GM12878 (cell line): ENCODE measurements around the gene MBNL1. TPM values are rescaled to one million over a fixed set of nuclear protein-coding genes. Genes with fewer than 3 reads are reported as not detected.

ENCODE experiments used
- ATAC-seq: fragments of 200-7000 bp; cut with Tn5 transposase; 3 replicates; pipeline ENCODE4 v1.9.1; 2020; ENCODE audit warnings: mild to moderate bottlenecking, moderate library complexity
- BruUV-seq: library from RNA; stranded (reverse); fragments of 400-500 nt; replicated peaks from 2 replicates; lab custom pipeline; 2021; lab: Mats Ljungman, UMichigan
- CTCF ChIA-PET: fragments of 300-600 bp; sonication (Branson Sonifier 250); formaldehyde crosslinking; extraction: SDS; loops from one replicate; lab custom pipeline; 2021; ENCODE audit warnings: inconsistent platforms; lab: Yijun Ruan, JAX
- POLR2A ChIA-PET: fragments of 350-600 bp; formaldehyde crosslinking; extraction: SDS; loops from one replicate; lab custom pipeline; 2021; ENCODE audit warnings: inconsistent platforms; lab: Charles Lee
- RAD21 ChIA-PET: fragments of 300-600 bp; sonication (Branson Sonifier 250); formaldehyde crosslinking; loops from one replicate; lab custom pipeline; 2023; ENCODE audit warnings: antibody characterized with exemption; ENCODE audit not compliant: unreplicated experiment; lab: Charles Lee
- SMC1A ChIA-PET: fragments of 300-600 bp; sonication (Branson Sonifier 250); formaldehyde crosslinking; loops from one replicate; lab custom pipeline; 2023; ENCODE audit not compliant: unreplicated experiment, uncharacterized antibody; lab: Charles Lee
- DNase-seq: peaks from one replicate; pipeline ENCODE4 v3.0.0-alpha.2; 2011; ENCODE audit warnings: low read depth, low spot score
- FAIRE-seq: peaks from 3 replicates; lab custom pipeline; 2011; peaks lifted over from hg19 to GRCh38; lab: Jason Lieb, UNC
- H2AFZ ChIP-seq: 2 replicates; pipeline ENCODE4 v1.6.0; 2011; ENCODE audit warnings: low read depth, low read length, control low read depth; ENCODE audit not compliant: control insufficient read depth
- H3K27ac ChIP-seq: 2 replicates; pipeline ENCODE4 v1.5.1; 2011; ENCODE audit warnings: control low read depth; ENCODE audit not compliant: control insufficient read depth, insufficient read depth
- H3K27me3 ChIP-seq, 2 experiments: replicated peaks in 1 of 2; 2 replicates each; pipeline versions ENCODE4 v1.6.0 to v1.6.1; 2011; ENCODE audit warnings: low read length in 1 of 2; ENCODE audit not compliant: control insufficient read depth in 2 of 2, insufficient read depth in 2 of 2
- H3K36me3 ChIP-seq, 2 experiments: 2 replicates each; pipeline ENCODE4 v1.5.1; 2011; ENCODE audit warnings: low read length in 1 of 2; ENCODE audit not compliant: control insufficient read depth in 2 of 2, insufficient read depth in 2 of 2
- H3K4me1 ChIP-seq: 2 replicates; pipeline ENCODE4 v1.6.1; 2011; ENCODE audit warnings: mild to moderate bottlenecking, low read length, moderate library complexity, mixed read lengths; ENCODE audit not compliant: control insufficient read depth, insufficient read depth
- H3K4me2 ChIP-seq: 2 replicates; pipeline ENCODE4 v1.6.0; 2011; ENCODE audit warnings: control low read depth; ENCODE audit not compliant: control insufficient read depth, insufficient read depth
- H3K4me3 ChIP-seq: fragments of 200-600 bp; sonication (generic); 2 replicates; pipeline ENCODE4 v1.5.1; 2016
- H3K79me2 ChIP-seq: 2 replicates; pipeline ENCODE4 v1.6.0; 2011; ENCODE audit warnings: low read length; ENCODE audit not compliant: control insufficient read depth, insufficient read depth
- H3K9ac ChIP-seq: 2 replicates; pipeline ENCODE4 v1.8.0; 2011; ENCODE audit warnings: low read length, control low read depth, mixed read lengths; ENCODE audit not compliant: control insufficient read depth, insufficient read depth
- H3K9me3 ChIP-seq: replicated peaks from 3 replicates; pipeline ENCODE4 v1.5.1; 2011; ENCODE audit warnings: mild to moderate bottlenecking, low read length; ENCODE audit not compliant: control insufficient read depth, insufficient read depth
- H4K20me1 ChIP-seq: 2 replicates; pipeline ENCODE4 v1.6.0; 2011; ENCODE audit not compliant: control insufficient read depth, insufficient read depth
- CHD1 ChIP-seq: IDR thresholded peaks from 2 replicates; pipeline ENCODE4 v1.6.1; 2012; ENCODE audit warnings: low read depth, low read length, improper control_type of control experiment
- CREB1 ChIP-seq: IDR thresholded peaks from 2 replicates; pipeline ENCODE4 v1.6.1; 2012; ENCODE audit warnings: low read depth, mild to moderate bottlenecking, inconsistent platforms
- DPF2 ChIP-seq: fragments of 450-650 bp; IDR thresholded peaks from 2 replicates; pipeline ENCODE4 v1.6.1; 2017; ENCODE audit warnings: mild to moderate bottlenecking
- ESRRA ChIP-seq: IDR thresholded peaks from 2 replicates; pipeline ENCODE4 v1.6.1; 2012; ENCODE audit warnings: mild to moderate bottlenecking, low read length, improper control_type of control experiment
- FOXM1 ChIP-seq: IDR thresholded peaks from 2 replicates; pipeline ENCODE4 v1.6.1; 2012; ENCODE audit warnings: low read depth, mild to moderate bottlenecking, inconsistent platforms, low read length, moderate library complexity
- IKZF1 ChIP-seq: fragments of 450-650 bp; conservative IDR thresholded peaks from 2 replicates; pipeline ENCODE4 v1.6.1; 2017; ENCODE audit warnings: antibody characterized with exemption, mild to moderate bottlenecking
- KLF5 ChIP-seq: fragments of 450-650 bp; IDR thresholded peaks from 2 replicates; pipeline ENCODE4 v1.6.1; 2014; ENCODE audit warnings: mild to moderate bottlenecking; ENCODE audit not compliant: partially characterized antibody
- MEF2A ChIP-seq: IDR thresholded peaks from 2 replicates; pipeline ENCODE4 v1.6.1; 2011; ENCODE audit warnings: low read depth, mild to moderate bottlenecking, low read length, moderate library complexity; ENCODE audit not compliant: insufficient read depth
- MTA2 ChIP-seq: fragments of 450-650 bp; IDR thresholded peaks from 2 replicates; pipeline ENCODE4 v1.6.1; 2016; ENCODE audit warnings: low read depth, mild to moderate bottlenecking, moderate library complexity
- NR2C1 ChIP-seq: fragments of 450-650 bp; IDR thresholded peaks from 2 replicates; pipeline ENCODE4 v1.6.1; 2017; ENCODE audit warnings: antibody characterized with exemption, mild to moderate bottlenecking, moderate library complexity
- NR2F1 ChIP-seq: fragments of 450-650 bp; conservative IDR thresholded peaks from 2 replicates; pipeline ENCODE4 v1.6.1; 2017; ENCODE audit warnings: mild to moderate bottlenecking
- in situ Hi-C: fragments of 300-500 bp; cut with MboI; formaldehyde crosslinking; loops from 9 replicates; pipeline ENCODE4 v1.14.3; 2018; ENCODE audit warnings: mixed read lengths
- intact Hi-C: fragments of 100-400 bp; cut with micrococcal nuclease; formaldehyde crosslinking; loops from one replicate; pipeline ENCODE4 v1.14.2; 2022; ENCODE audit not compliant: unreplicated experiment
- polyA plus RNA-seq, 11 experiments: library from polyadenylated mRNA; depleted of rRNA in 4 of 11; unstranded in 6 of 11; stranded (reverse) in 5 of 11; fragments of >200 nt; fragmentation: Nextera tagmentation in 4 of 11; fragmentation: Illumina TruSeq in 1 of 11; extraction: Ambion mirVana in 4 of 11; extraction: Trizol in 1 of 11; gene quantifications; 1 replicate in 1 of 11; 2 replicates in 10 of 11; pipeline versions ENCODE4 v1.2.1 to v1.2.3, GENCODE V29; 2011 to 2016; ENCODE audit warnings: inconsistent platforms in 2 of 11, missing spikeins in 2 of 11, low read depth in 1 of 11
- total RNA-seq, 4 experiments: library from RNA; depleted of rRNA in 3 of 4; stranded (reverse); fragments of >200 nt in 3 of 4; fragmentation: Illumina TruSeq in 1 of 4; extraction: Trizol in 1 of 4; gene quantifications; 2 replicates each; pipeline versions ENCODE4 v1.2.1 to v1.2.3, GENCODE V29; 2013 to 2021
- TF ChIP-seq, protein P1 (sequence below): IDR thresholded peaks from 2 replicates; pipeline ENCODE4 v1.6.1; 2012; ENCODE audit warnings: low read depth, low read length, improper control_type of control experiment
- TF ChIP-seq, protein P2 (sequence below): IDR thresholded peaks from 2 replicates; pipeline ENCODE4 v1.6.1; 2011; ENCODE audit warnings: low read depth, mild to moderate bottlenecking, low read length, moderate library complexity, borderline replicate concordance; ENCODE audit errors: extremely low read depth

Gene MBNL1
- total and polyA plus RNA-seq, 10 of the 15 experiments (the other 5 are each of a cell fraction or from before 2014, with no cell fraction given): 59.6 to 337 (median 143) TPM

DNA sequence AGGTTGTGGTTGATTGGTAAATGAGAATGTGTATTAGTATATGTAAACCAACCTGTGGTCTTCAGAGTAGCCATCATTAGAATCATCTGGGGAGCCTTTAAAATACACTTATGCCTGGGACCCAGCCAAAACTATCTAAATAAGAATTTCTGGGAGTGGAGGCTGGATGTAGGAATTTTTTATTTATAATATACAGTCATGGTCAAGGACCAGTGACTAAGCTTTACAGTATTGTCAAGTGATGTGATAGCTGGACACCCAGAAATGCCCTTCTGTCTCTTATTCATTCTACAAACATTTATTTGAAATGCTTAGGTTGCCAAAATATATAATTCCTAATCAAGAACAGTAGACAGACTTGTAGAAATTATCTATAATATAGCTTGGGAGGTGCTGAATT lies 132.2 kb downstream of the MBNL1 start:
- no peak for DNase-seq
- ATAC-seq: no peak
- no peak overlapping the region for H3K4me2 ChIP-seq
- H3K79me2 ChIP-seq: peaks cover 83% of the 10 kb centered on the region
- in situ Hi-C loops (no loop called here), intact Hi-C loops (no loop called here)
- peaks cover 0 to 10% of the 10 kb centered on the region in 2 experiments; a peak in 2 of 4 replicates for H3K36me3 ChIP-seq
- ChIA-PET POLR2A (interaction anchor here (0.5 to 1.6 kb wide), 3 partner anchors 18 to 45 kb away, joined by 3 to 5 read pairs (median 3); no protein-coding TSS in a partner anchor), SMC1A (interaction anchor here (0.7 to 4.7 kb wide), 14 partner anchors 9 to 217 kb away, joined by 3 to 25 read pairs (median 4); no protein-coding TSS in a partner anchor), RAD21 (interaction anchor here (1.0 to 3.3 kb wide), 4 partner anchors 8 to 72 kb away, joined by 3 to 19 read pairs (median 8); no protein-coding TSS in a partner anchor), CTCF (interaction anchor here (0.7 to 4.4 kb wide), 9 partner anchors 9 to 195 kb away, joined by 3 to 17 read pairs (median 4); no protein-coding TSS in a partner anchor)
- no peak overlapping the region for H2AFZ ChIP-seq
- H3K27ac ChIP-seq: no peak overlapping the region
- BruUV-seq: no TSS peak
- TF ChIP-seq CHD1: no peak
- no peak for TF ChIP-seq NR2F1
- TF ChIP-seq KLF5: no peak
- TF ChIP-seq, protein P1, sequence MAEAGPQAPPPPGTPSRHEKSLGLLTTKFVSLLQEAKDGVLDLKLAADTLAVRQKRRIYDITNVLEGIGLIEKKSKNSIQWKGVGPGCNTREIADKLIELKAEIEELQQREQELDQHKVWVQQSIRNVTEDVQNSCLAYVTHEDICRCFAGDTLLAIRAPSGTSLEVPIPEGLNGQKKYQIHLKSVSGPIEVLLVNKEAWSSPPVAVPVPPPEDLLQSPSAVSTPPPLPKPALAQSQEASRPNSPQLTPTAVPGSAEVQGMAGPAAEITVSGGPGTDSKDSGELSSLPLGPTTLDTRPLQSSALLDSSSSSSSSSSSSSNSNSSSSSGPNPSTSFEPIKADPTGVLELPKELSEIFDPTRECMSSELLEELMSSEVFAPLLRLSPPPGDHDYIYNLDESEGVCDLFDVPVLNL: no peak
- TF ChIP-seq NR2C1: no peak
- no peak for TF ChIP-seq ESRRA
- TF ChIP-seq, protein P2, sequence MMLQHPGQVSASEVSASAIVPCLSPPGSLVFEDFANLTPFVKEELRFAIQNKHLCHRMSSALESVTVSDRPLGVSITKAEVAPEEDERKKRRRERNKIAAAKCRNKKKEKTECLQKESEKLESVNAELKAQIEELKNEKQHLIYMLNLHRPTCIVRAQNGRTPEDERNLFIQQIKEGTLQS: no peak
- no peak for TF ChIP-seq MTA2
- no peak for TF ChIP-seq CREB1
- TF ChIP-seq FOXM1: no peak
- TF ChIP-seq DPF2: no peak
- TF ChIP-seq MEF2A: no peak
- TF ChIP-seq IKZF1: no peak
- no peak for FAIRE-seq
- no peaks in the 10 kb centered on the region for H3K27me3 ChIP-seq
- no peaks in the 10 kb centered on the region; the same call in 1 of the 3 replicates for H3K9me3 ChIP-seq
- no peaks in the 10 kb centered on the region; the same call in 1 of the 2 replicates for H3K4me1 ChIP-seq
- H4K20me1 ChIP-seq: no peaks in the 10 kb centered on the region
- no peak overlapping the region for H3K9ac ChIP-seq
- no peak overlapping the region for H3K4me3 ChIP-seq
